Neuronal stem cell (in vitro differentiated cells): ENCODE data around the gene KRT5.

ENCODE experiments used
- DNase-seq: peaks from one replicate; pipeline ENCODE4 v3.0.0-alpha.2; 2013; ENCODE audit warnings: low spot score
- H2AFZ ChIP-seq: one replicate; pipeline ENCODE4 v1.6.1; 2013; ENCODE audit warnings: mild to moderate bottlenecking, low read length, inconsistent platforms
- H2AK5ac ChIP-seq: 2 replicates; pipeline ENCODE4 v1.6.1; 2013; ENCODE audit warnings: low read depth, mild to moderate bottlenecking, inconsistent platforms, low read length, moderate library complexity, mixed read lengths
- H2BK120ac ChIP-seq: 2 replicates; pipeline ENCODE4 v1.6.1; 2013; ENCODE audit warnings: low read depth, mild to moderate bottlenecking, inconsistent platforms, low read length, moderate library complexity, mixed read lengths
- H2BK12ac ChIP-seq: one replicate; pipeline ENCODE4 v1.6.1; 2013; ENCODE audit warnings: low read length, inconsistent platforms
- H2BK15ac ChIP-seq: 2 replicates; pipeline ENCODE4 v1.6.1; 2013; ENCODE audit warnings: mild to moderate bottlenecking, low read length, inconsistent platforms, mixed read lengths
- H2BK5ac ChIP-seq: one replicate; pipeline ENCODE4 v1.6.1; 2013; ENCODE audit warnings: inconsistent platforms, mild to moderate bottlenecking, low read length, moderate library complexity
- H3K14ac ChIP-seq: one replicate; pipeline ENCODE4 v1.6.1; 2013; ENCODE audit warnings: low read length, inconsistent platforms
- H3K18ac ChIP-seq: 2 replicates; pipeline ENCODE4 v1.6.1; 2013; ENCODE audit warnings: low read length, inconsistent platforms
- H3K23ac ChIP-seq: 2 replicates; pipeline ENCODE4 v1.6.1; 2013; ENCODE audit warnings: low read depth, mild to moderate bottlenecking, mixed read lengths, low read length, inconsistent platforms; ENCODE audit not compliant: poor library complexity
- H3K27ac ChIP-seq: replicated peaks from 3 replicates; pipeline ENCODE4 v1.5.1; 2013; ENCODE audit warnings: low read length, inconsistent platforms
- H3K27me3 ChIP-seq, 3 experiments: 2 replicates each; pipeline ENCODE4 v1.6.1; 2013; ENCODE audit warnings: low read length in 3 of 3, mild to moderate bottlenecking in 2 of 3, inconsistent platforms in 1 of 3, low read depth in 1 of 3, mixed read lengths in 1 of 3, moderate library complexity in 1 of 3; ENCODE audit not compliant: control insufficient read depth in 3 of 3, insufficient read depth in 3 of 3
- H3K36me3 ChIP-seq, 2 donors: replicated peaks in 1 of 2; 2 replicates each; pipeline ENCODE4 v1.6.1; 2013; ENCODE audit warnings: low read length in 2 of 2; ENCODE audit not compliant: control insufficient read depth in 2 of 2, insufficient read depth in 2 of 2
- H3K4ac ChIP-seq: 2 replicates; pipeline ENCODE4 v1.6.1; 2013; ENCODE audit warnings: inconsistent platforms, mild to moderate bottlenecking, low read length, moderate library complexity
- H3K4me1 ChIP-seq, 2 donors: 1 replicate in 1 of 2; 2 replicates in 1 of 2; pipeline ENCODE4 v1.6.1; 2013; ENCODE audit warnings: low read length in 2 of 2, low read depth in 1 of 2; ENCODE audit not compliant: control insufficient read depth in 2 of 2, insufficient read depth in 1 of 2
- H3K4me2 ChIP-seq: one replicate; pipeline ENCODE4 v1.6.1; 2013; ENCODE audit warnings: mild to moderate bottlenecking, low read length, inconsistent platforms; ENCODE audit not compliant: insufficient read depth, poor library complexity, severe bottlenecking
- H3K4me3 ChIP-seq, 2 donors: 2 replicates each; pipeline ENCODE4 v1.5.1; 2013; ENCODE audit warnings: low read length in 2 of 2, mild to moderate bottlenecking in 2 of 2, inconsistent platforms in 1 of 2, moderate library complexity in 1 of 2
- H3K79me1 ChIP-seq: one replicate; pipeline ENCODE4 v1.6.1; 2013; ENCODE audit warnings: low read depth, mild to moderate bottlenecking, inconsistent platforms, low read length, moderate library complexity
- H3K9ac ChIP-seq: one replicate; pipeline ENCODE4 v1.6.1; 2013; ENCODE audit warnings: mild to moderate bottlenecking, low read depth, low read length, inconsistent platforms; ENCODE audit not compliant: poor library complexity
- H3K9me3 ChIP-seq, 2 donors: replicated peaks in 1 of 2; 2 replicates each; pipeline versions ENCODE3 to v1.6.1; 2013; ENCODE audit warnings: low read length in 2 of 2, mild to moderate bottlenecking in 2 of 2, inconsistent platforms in 1 of 2, low read depth in 1 of 2, mixed read lengths in 1 of 2, moderate library complexity in 1 of 2; ENCODE audit not compliant: control insufficient read depth in 2 of 2, insufficient read depth in 1 of 2
- H4K8ac ChIP-seq: one replicate; pipeline ENCODE4 v1.6.1; 2013; ENCODE audit warnings: low read depth, mild to moderate bottlenecking, inconsistent platforms, low read length, moderate library complexity
- H4K91ac ChIP-seq: one replicate; pipeline ENCODE4 v1.6.1; 2013; ENCODE audit warnings: low read length, low read depth, mild to moderate bottlenecking, inconsistent platforms; ENCODE audit not compliant: poor library complexity
- WGBS, 2 donors: extraction: QIAGEN DNeasy Blood & Tissue Kit; methylation state at CpG; one replicate each; pipeline ENCODE4 v1.1.7; 2013; ENCODE audit warnings: missing lambda C conversion rate in 2 of 2, mixed read lengths in 1 of 2; ENCODE audit not compliant: insufficient read length in 2 of 2, insufficient replicate concordance in 1 of 2; ENCODE audit errors: extremely low coverage in 2 of 2; 5-methylcytosine and 5-hydroxymethylcytosine counted together

The KRT5 gene

DNA sequence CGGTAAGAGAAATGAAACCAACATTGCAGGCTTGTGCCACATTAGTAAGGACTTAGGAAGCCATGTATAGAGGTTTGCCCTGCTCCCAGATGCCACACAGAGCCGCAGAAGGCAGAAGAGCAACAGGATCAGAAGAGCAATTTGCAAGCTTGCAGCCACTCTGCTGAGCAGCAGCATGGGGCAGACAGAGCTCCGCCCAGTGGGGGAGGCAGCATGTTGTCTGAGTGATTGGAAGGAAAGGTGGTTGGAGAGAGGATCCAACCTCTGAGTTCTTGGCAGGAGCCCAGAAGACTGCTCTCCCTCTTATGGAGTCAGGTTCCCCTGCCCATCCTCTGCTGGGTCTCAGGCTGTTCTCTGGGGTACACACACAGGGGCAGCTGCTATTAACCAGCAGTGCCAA lies 24.8 kb downstream of the KRT5 start:
- Histone ChIP-seq H3K18ac (no peak overlapping the region), H2BK15ac (peak overlapping the region; percentile 46), H3K4me1 (peaks cover 0 to 16% of the 10 kb centered on the region in 2 donors), H2AK5ac (no peak overlapping the region), H3K9me3 (no peaks in the 10 kb centered on the region), H3K36me3 (no peaks in the 10 kb centered on the region), H3K27me3 (peaks cover 0 to 8% (median 0%) of the 10 kb centered on the region in 3 experiments), H2AFZ (no peak overlapping the region), H4K8ac (no peak overlapping the region), H3K4me3 (no peak overlapping the region), H3K4ac (no peak overlapping the region), H3K23ac (no peak overlapping the region), H2BK12ac (no peak overlapping the region), H3K9ac (no peak overlapping the region), H3K79me1 (no peaks in the 10 kb centered on the region), H4K91ac (no peak overlapping the region), H2BK120ac (no peak overlapping the region), H2BK5ac (no peak overlapping the region), H3K27ac (no peak overlapping the region), H3K4me2 (no peak overlapping the region), H3K14ac (no peak overlapping the region)
- no CpG with 5 or more reads among the region's 3 CpGs for WGBS, 2 donors
- DNase-seq = no peak

DNA sequence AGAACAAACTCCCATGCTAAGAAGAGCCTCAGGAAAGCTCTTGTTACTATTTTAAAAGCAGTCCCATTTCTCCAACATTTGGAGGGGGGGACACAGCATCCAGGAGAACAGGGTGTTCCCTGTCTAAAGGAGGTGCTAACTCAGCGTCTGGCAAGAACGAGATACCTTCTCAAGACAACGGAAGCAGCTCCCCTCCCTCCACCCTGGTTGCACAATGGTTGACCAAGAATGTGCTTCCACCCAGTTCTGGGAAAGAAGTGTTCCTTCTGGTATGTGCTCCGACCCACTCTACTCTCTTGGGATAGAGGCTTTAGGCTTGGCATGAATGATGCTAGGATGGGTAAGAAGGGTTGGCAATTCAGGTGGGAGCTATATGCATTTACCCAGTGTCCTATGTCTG lies 25.7 kb downstream of the KRT5 start:
- no peak for DNase-seq

DNA sequence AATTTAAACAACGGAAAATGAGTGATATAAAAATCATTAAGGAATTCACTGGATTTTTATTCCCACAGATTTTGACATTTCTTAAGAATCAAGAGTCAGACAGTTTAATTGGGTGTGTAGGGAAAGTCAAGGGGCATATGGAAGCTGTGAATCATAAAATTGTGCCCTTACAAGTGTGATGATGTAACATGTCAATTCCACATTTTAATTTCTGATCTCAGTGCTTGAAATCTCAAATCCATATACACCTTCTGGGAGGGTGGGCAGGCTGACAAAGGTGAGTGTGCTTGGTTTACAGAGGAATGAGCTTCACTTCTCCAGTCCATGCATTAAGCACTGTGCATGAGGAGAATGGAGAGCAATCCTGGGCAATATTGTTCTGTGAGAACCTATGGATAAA lies 26.1 kb downstream of the KRT5 start:
- no peak for DNase-seq
- no peak overlapping the region for H3K4me2 ChIP-seq
- H3K4me1 ChIP-seq = peaks cover 0 to 16% of the 10 kb centered on the region in 2 donors
- H2BK15ac ChIP-seq = no peak overlapping the region
- no peak overlapping the region for H3K4me3 ChIP-seq
- no peak overlapping the region for H2BK12ac ChIP-seq
- peaks cover 0 to 8% (median 0%) of the 10 kb centered on the region in 3 experiments for H3K27me3 ChIP-seq
- H2AK5ac ChIP-seq = no peak overlapping the region
- WGBS, 2 donors = no CpG with 5 or more reads among the region's 1 CpG
- H3K14ac ChIP-seq = no peak overlapping the region
- no peak overlapping the region for H3K18ac ChIP-seq
- H3K23ac ChIP-seq = no peak overlapping the region
- no peaks in the 10 kb centered on the region for H3K36me3 ChIP-seq
- no peaks in the 10 kb centered on the region for H3K9me3 ChIP-seq
- H2AFZ ChIP-seq = no peak overlapping the region
- no peak overlapping the region for H2BK5ac ChIP-seq
- H4K91ac ChIP-seq = no peak overlapping the region
- no peak overlapping the region for H4K8ac ChIP-seq
- H3K27ac ChIP-seq = no peak overlapping the region
- no peaks in the 10 kb centered on the region for H3K79me1 ChIP-seq
- no peak overlapping the region for H2BK120ac ChIP-seq
- no peak overlapping the region for H3K4ac ChIP-seq
- H3K9ac ChIP-seq = no peak overlapping the region

More for the DNA sequence above, 25.7 kb downstream of the KRT5 start:
- Histone ChIP-seq H3K23ac (no peak overlapping the region), H3K27me3 (peaks cover 0 to 8% (median 0%) of the 10 kb centered on the region in 3 experiments), H3K4me2 (no peak overlapping the region), H2BK5ac (no peak overlapping the region), H2BK120ac (no peak overlapping the region), H3K27ac (no peak overlapping the region), H2AK5ac (no peak overlapping the region), H3K18ac (no peak overlapping the region), H3K4me3 (no peak overlapping the region), H3K4me1 (peaks cover 0 to 16% of the 10 kb centered on the region in 2 donors), H3K9me3 (no peaks in the 10 kb centered on the region), H3K9ac (no peak overlapping the region), H2BK15ac (no peak overlapping the region), H4K91ac (no peak overlapping the region), H3K36me3 (no peaks in the 10 kb centered on the region), H3K79me1 (no peaks in the 10 kb centered on the region), H4K8ac (no peak overlapping the region), H2BK12ac (no peak overlapping the region), H3K4ac (no peak overlapping the region), H2AFZ (no peak overlapping the region), H3K14ac (no peak overlapping the region)
- no CpG with 5 or more reads among the region's 4 CpGs for WGBS, 2 donors

DNA sequence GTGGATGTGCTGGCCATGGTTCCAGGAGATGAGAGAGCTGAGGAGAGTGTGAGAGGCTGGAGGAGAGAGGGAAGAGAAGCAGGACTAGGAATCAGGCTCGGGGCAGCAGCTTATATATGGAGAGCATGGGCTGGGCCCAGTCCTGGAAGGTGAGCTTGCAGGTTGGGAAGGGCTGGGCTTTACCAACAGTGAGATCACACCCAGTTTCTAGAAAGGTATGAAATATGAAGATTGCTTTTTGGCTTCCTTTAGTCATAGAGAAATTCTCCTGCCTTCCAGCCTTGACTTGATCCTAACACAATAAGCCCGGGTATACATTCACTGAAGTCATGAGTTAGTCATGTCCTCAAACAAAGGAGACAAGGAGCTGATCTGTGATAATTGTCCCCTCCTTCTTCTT lies 27.0 kb downstream of the KRT5 start, which contains the start of gene KRT6A:
KRT6A (minus strand) TSS at position 86 of the 400 bp plus-strand sequence; CDS start at position 17, 69 bp downstream.
- Histone ChIP-seq H4K8ac (peak within 1 kb of the TSS; percentile 45), H3K9me3 (no peaks in the 10 kb centered on the region), H3K27me3 (peaks cover 0 to 8% (median 0%) of the 10 kb centered on the region in 3 experiments), H3K4ac (no peak within 1 kb of the TSS), H3K27ac (no peak within 1 kb of the TSS), H3K79me1 (no peaks in the 10 kb centered on the region), H3K23ac (no peak within 1 kb of the TSS), H3K4me1 (peaks cover 0 to 16% of the 10 kb centered on the region in 2 donors), H4K91ac (no peak within 1 kb of the TSS), H2AFZ (no peak within 1 kb of the TSS), H2BK12ac (no peak within 1 kb of the TSS), H3K9ac (no peak within 1 kb of the TSS), H2BK5ac (no peak within 1 kb of the TSS), H3K36me3 (no peaks in the 10 kb centered on the region), H2BK15ac (no peak within 1 kb of the TSS), H2AK5ac (no peak within 1 kb of the TSS), H2BK120ac (no peak within 1 kb of the TSS), H3K14ac (no peak within 1 kb of the TSS), H3K4me2 (no peak within 1 kb of the TSS), H3K4me3 (no peak within 1 kb of the TSS), H3K18ac (no peak within 1 kb of the TSS)
- no CpG with 5 or more reads among the region's 2 CpGs for WGBS, 2 donors
- DNase-seq = no peak
